Measurements from ENCODE around the gene APLP1. TPM values are rescaled to one million over a fixed set of nuclear protein-coding genes. Genes with fewer than 3 reads are reported as not detected.
"Not testable (repeated sequence)": the region's sequence is repeated elsewhere in the genome, so short reads cannot be mapped to it uniquely, and the experiment has no call there.

The APLP1 gene
- total RNA-seq, 4 donors from 2014 or later = 0.44 to 1.7 (median 0.76) TPM; not detected in 1

- no peaks in the 10 kb centered on the region for H3K9me3 ChIP-seq
- intact Hi-C loops (cut with DNase I) = no loop called here
- no peak for DNase-seq
- WGBS, 2 donors = 13% methylated on average over 3 of the region's 15 CpGs; no CpG with 5 or more reads in 1 of the 2 donors
- H3K4me1 ChIP-seq = peaks cover 17 to 25% (median 17%) of the 10 kb centered on the region in 3 donors
- H3K27ac ChIP-seq = no peak overlapping the region
- peak overlapping the region; percentile 19 to 72 (median 44) for H3K4me3 ChIP-seq
- H3K27me3 ChIP-seq = peaks cover 0 to 74% (median 0%) of the 10 kb centered on the region in 4 donors
- H3K36me3 ChIP-seq = no peaks in the 10 kb centered on the region
- TF ChIP-seq, protein P1, sequence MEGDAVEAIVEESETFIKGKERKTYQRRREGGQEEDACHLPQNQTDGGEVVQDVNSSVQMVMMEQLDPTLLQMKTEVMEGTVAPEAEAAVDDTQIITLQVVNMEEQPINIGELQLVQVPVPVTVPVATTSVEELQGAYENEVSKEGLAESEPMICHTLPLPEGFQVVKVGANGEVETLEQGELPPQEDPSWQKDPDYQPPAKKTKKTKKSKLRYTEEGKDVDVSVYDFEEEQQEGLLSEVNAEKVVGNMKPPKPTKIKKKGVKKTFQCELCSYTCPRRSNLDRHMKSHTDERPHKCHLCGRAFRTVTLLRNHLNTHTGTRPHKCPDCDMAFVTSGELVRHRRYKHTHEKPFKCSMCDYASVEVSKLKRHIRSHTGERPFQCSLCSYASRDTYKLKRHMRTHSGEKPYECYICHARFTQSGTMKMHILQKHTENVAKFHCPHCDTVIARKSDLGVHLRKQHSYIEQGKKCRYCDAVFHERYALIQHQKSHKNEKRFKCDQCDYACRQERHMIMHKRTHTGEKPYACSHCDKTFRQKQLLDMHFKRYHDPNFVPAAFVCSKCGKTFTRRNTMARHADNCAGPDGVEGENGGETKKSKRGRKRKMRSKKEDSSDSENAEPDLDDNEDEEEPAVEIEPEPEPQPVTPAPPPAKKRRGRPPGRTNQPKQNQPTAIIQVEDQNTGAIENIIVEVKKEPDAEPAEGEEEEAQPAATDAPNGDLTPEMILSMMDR (IDR thresholded peaks at IDR 0.05) = no peak
- TF ChIP-seq POLR2A (IDR thresholded peaks at IDR 0.05) = no peak
Observed at GRCh38 chr19:35868823-35869326, 501 bp downstream of the APLP1 start.

DNA sequence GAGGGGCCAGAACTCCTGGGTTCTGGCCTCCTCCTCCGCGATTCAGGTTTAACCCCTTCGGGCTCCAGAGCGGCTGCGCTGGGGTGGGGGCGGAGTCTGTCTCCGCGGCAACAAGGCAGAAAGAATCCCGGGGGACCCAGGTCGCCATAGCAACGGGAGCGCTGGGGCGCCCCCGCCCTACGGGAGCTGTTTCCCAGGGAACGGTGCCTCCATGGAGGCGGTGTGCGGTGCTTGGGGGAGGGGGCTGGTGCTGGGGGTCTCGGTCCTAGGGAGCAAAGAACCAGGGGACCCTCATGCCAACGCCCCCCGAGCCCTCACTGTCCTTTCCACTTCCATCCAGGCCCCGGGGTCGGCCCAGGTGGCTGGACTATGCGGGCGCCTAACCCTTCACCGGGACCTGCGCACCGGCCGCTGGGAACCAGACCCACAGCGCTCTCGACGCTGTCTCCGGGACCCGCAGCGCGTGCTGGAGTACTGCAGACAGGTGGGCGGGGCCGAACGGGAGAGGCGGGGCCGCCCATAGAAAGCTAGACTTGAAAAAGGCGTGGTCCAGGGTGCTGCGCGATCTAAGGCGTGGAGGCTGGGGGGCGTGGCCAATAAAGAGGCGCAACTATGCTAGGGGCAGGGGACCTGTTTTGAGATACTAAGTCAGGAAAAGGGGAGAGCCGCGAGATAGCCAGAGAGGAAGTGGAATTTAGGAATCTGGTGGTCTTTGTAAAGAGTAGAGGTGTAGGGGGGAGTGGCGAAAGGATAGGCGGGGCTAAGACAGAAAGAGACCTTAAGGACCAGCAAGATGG is 1.2 kb downstream of the APLP1 start:
- TF ChIP-seq POLR2A (IDR thresholded peaks at IDR 0.05) = no peak
- TF ChIP-seq, protein P1 (IDR thresholded peaks at IDR 0.05) = no peak
- peaks cover 17 to 25% (median 17%) of the 10 kb centered on the region in 3 donors for H3K4me1 ChIP-seq
- H3K27me3 ChIP-seq = peaks cover 0 to 71% (median 0%) of the 10 kb centered on the region in 4 donors
- intact Hi-C loops (cut with DNase I) = no loop called here
- WGBS, 2 donors = 3 to 6% methylated on average over 10 to 15 of the region's 51 CpGs
- H3K27ac ChIP-seq = no peak overlapping the region
- H3K4me3 ChIP-seq = peak overlapping the region in 2 of 4 donors; percentile 55 to 72
- no peak for DNase-seq
- no peaks in the 10 kb centered on the region for H3K9me3 ChIP-seq
- no peaks in the 10 kb centered on the region for H3K36me3 ChIP-seq

DNA sequence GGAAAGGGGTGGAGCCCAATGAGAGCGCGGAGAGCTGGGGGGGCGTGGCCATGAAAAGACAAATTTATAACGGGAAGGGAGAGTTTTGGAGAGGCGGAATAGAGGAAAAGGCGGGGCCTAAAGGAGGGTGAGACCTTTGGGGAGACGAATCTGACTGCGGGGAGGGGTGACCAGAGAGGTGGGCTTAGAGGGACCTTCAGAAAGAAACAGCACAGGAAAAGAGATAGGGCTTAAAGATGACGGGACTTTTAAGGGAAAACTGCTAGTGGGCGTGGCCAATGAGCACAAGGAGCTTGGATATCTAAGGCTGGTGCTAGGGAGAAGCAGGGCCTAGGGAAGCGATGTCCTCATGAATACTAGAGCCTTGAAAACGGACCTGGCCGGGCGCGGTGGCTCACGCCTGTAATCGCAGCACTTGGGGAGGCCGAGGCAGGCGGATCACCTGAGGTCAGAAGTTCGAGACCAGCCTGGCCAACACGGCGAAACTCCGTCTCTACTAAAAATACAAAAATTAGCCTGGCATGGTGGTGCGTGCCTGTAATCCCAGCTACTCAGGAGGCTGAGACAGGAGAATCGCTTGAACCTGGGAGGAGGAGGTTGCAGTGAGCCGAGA is 1.9 kb downstream of the APLP1 start:
- DNase-seq; H3K9me3 ChIP-seq; H3K36me3 ChIP-seq; H3K27ac ChIP-seq; intact Hi-C loops (cut with DNase I): not testable (repeated sequence)
- Histone ChIP-seq H3K4me3 (peak overlapping the region in 2 of 4 donors; percentile 55 to 72), H3K4me1 (peaks cover 17 to 25% (median 17%) of the 10 kb centered on the region in 3 donors), H3K27me3 (peaks cover 0 to 64% (median 0%) of the 10 kb centered on the region in 4 donors)
- 46 to 48% methylated on average over 24 to 26 of the region's 26 CpGs for WGBS, 2 donors

DNA sequence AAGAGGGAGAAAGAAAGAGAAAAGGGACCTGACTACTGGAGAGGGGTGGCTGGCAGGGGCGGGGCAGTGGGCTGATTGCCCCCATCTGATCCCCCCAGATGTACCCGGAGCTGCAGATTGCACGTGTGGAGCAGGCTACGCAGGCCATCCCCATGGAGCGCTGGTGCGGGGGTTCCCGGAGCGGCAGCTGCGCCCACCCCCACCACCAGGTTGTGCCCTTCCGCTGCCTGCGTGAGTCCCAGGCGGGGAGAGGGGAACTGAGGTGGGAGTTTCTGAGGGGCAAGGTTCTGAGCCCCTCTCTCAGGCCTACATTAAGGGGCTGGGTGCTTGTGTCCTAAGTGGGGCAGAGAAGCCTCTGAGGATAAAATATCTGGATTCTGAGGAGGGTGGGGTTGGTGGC is 2.4 kb downstream of the APLP1 start:
- DNase-seq = no peak
- Histone ChIP-seq H3K27me3 (peaks cover 0 to 60% (median 0%) of the 10 kb centered on the region in 4 donors), H3K27ac (no peak overlapping the region), H3K9me3 (no peaks in the 10 kb centered on the region), H3K36me3 (no peaks in the 10 kb centered on the region), H3K4me3 (no peak overlapping the region), H3K4me1 (peaks cover 17 to 25% (median 17%) of the 10 kb centered on the region in 3 donors)
- TF ChIP-seq, protein P1 (IDR thresholded peaks at IDR 0.05) = no peak
- no peak for TF ChIP-seq POLR2A (IDR thresholded peaks at IDR 0.05)
- intact Hi-C loops (cut with DNase I) = no loop called here
- 70% methylated on average over 3 of the region's 12 CpGs; no CpG with 5 or more reads in 1 of the 2 donors for whole genome bisulfite sequencing, 2 donors

GRCh38 chr19:35871611-35872010 is 3.2 kb downstream of the APLP1 start:
- TF ChIP-seq, protein P1 (IDR thresholded peaks at IDR 0.05) = no peak
- Histone ChIP-seq H3K9me3 (no peaks in the 10 kb centered on the region), H3K27me3 (peaks cover 0 to 51% (median 0%) of the 10 kb centered on the region in 4 donors), H3K36me3 (no peaks in the 10 kb centered on the region), H3K4me1 (peaks cover 17 to 25% (median 17%) of the 10 kb centered on the region in 3 donors), H3K27ac (no peak overlapping the region), H3K4me3 (no peak overlapping the region)
- 68 to 90% methylated on average over 2 to 9 of the region's 12 CpGs for WGBS, 2 donors
- DNase-seq = no peak
- intact Hi-C loops (cut with DNase I) = no loop called here

All from esophagus squamous epithelium (tissue), 5 donors.